HEK293T (cell line): ENCODE results near the gene CREB3L1.

Experiments
- CTCF ChIA-PET: fragments of 350-600 bp; formaldehyde crosslinking; extraction: SDS; loops from one replicate; lab custom pipeline; 2021; ENCODE audit warnings: antibody characterized with exemption, inconsistent platforms; lab: Yijun Ruan, JAX
- POLR2A ChIA-PET: fragments of 350-600 bp; formaldehyde crosslinking; extraction: SDS; loops from one replicate; lab custom pipeline; 2020; ENCODE audit warnings: antibody characterized with exemption, inconsistent platforms; lab: Yijun Ruan, JAX
- DNase-seq: peaks from one replicate; pipeline ENCODE4 v3.0.0; 2012; ENCODE audit warnings: mixed read lengths; ENCODE audit errors: extremely low spot score
- ARNT ChIP-seq: fragments of 450-650 bp; IDR thresholded peaks from 2 replicates; pipeline ENCODE4 v1.6.1; 2017; ENCODE audit warnings: mild to moderate bottlenecking
- BHLHE40 ChIP-seq: fragments of 450-650 bp; IDR thresholded peaks from 2 replicates; pipeline ENCODE4 v1.6.1; 2016; ENCODE audit warnings: mild to moderate bottlenecking, moderate library complexity, borderline replicate concordance
- CTBP1 ChIP-seq: fragments of 450-650 bp; IDR thresholded peaks from 2 replicates; pipeline ENCODE4 v1.6.1; 2016; ENCODE audit warnings: borderline replicate concordance
- ELF4 ChIP-seq: fragments of 450-650 bp; IDR thresholded peaks from 2 replicates; pipeline ENCODE4 v1.6.1; 2017; ENCODE audit warnings: antibody characterized with exemption
- FOXA1 ChIP-seq: fragments of 450-650 bp; IDR thresholded peaks from 2 replicates; pipeline ENCODE4 v1.6.1; 2016; ENCODE audit warnings: mild to moderate bottlenecking
- FOXK2 ChIP-seq: fragments of 450-650 bp; IDR thresholded peaks from 2 replicates; pipeline ENCODE4 v1.6.1; 2016; ENCODE audit warnings: mild to moderate bottlenecking
- FOXM1 ChIP-seq: fragments of 450-650 bp; IDR thresholded peaks from 2 replicates; pipeline ENCODE4 v1.6.1; 2017; ENCODE audit warnings: mild to moderate bottlenecking, borderline replicate concordance
- HDGF ChIP-seq: fragments of 450-650 bp; IDR thresholded peaks from 2 replicates; pipeline ENCODE4 v1.6.1; 2017; ENCODE audit warnings: antibody characterized with exemption, borderline replicate concordance
- L3MBTL2 ChIP-seq: fragments of 450-650 bp; conservative IDR thresholded peaks from 2 replicates; pipeline ENCODE4 v1.6.1; 2016; ENCODE audit warnings: mild to moderate bottlenecking
- LEF1 ChIP-seq: fragments of 450-650 bp; IDR thresholded peaks from 2 replicates; pipeline ENCODE4 v1.6.1; 2017; ENCODE audit warnings: mild to moderate bottlenecking, borderline replicate concordance
- NFRKB ChIP-seq: fragments of 450-650 bp; IDR thresholded peaks from 2 replicates; pipeline ENCODE4 v1.6.1; 2016; ENCODE audit warnings: mild to moderate bottlenecking, moderate library complexity
- PKNOX1 ChIP-seq: fragments of 450-650 bp; IDR thresholded peaks from 2 replicates; pipeline ENCODE4 v1.6.1; 2016
- SP1 ChIP-seq: fragments of 450-650 bp; IDR thresholded peaks from 2 replicates; pipeline ENCODE4 v1.6.1; 2017
- SUZ12 ChIP-seq: fragments of 450-650 bp; IDR thresholded peaks from 2 replicates; pipeline ENCODE4 v1.6.1; 2016; ENCODE audit warnings: mild to moderate bottlenecking
- TARDBP ChIP-seq: fragments of 450-650 bp; IDR thresholded peaks from 2 replicates; pipeline ENCODE4 v1.6.1; 2016
- ZNF384 ChIP-seq: fragments of 450-650 bp; IDR thresholded peaks from 2 replicates; pipeline ENCODE4 v1.6.1; 2016

The CREB3L1 gene

GRCh38 chr11:46246521-46246920 is 30.9 kb upstream of the CREB3L1 start:
- no peak for DNase-seq
- ChIA-PET POLR2A (no interaction called here), CTCF (no interaction called here)
- TF ChIP-seq HDGF (no peak), PKNOX1 (no peak), FOXA1 (no peak), LEF1 (no peak), NFRKB (no peak), FOXM1 (no peak), TARDBP (no peak), L3MBTL2 (no peak), FOXK2 (no peak), CTBP1 (no peak), SUZ12 (no peak), ARNT (no peak), BHLHE40 (no peak), ZNF384 (no peak), ELF4 (no peak), SP1 (no peak)

- TF ChIP-seq BHLHE40 (no peak), L3MBTL2 (no peak), LEF1 (no peak), PKNOX1 (no peak), NFRKB (no peak), TARDBP (no peak), FOXM1 (no peak), CTBP1 (no peak), HDGF (no peak), SUZ12 (no peak), ZNF384 (no peak), SP1 (no peak), FOXK2 (no peak), FOXA1 (no peak)
- ChIA-PET POLR2A (no interaction called here), CTCF (no interaction called here)
- no peak for DNase-seq
These were observed 30.4 kb upstream of the CREB3L1 start for GRCh38 chr11:46247090-46247489.

- POLR2A ChIA-PET = interaction anchor here (2.4 kb wide), 1 partner anchor 8 kb away, joined by 8 read pairs; no protein-coding TSS in a partner anchor
- DNase-seq = no peak
- CTCF ChIA-PET = interaction anchor here (1.0 to 2.1 kb wide), 2 partner anchors 30 to 49 kb away, joined by 3 to 4 read pairs; no protein-coding TSS in a partner anchor
These were observed 29.8 kb upstream of the CREB3L1 start for GRCh38 chr11:46247659-46248058.

GRCh38 chr11:46248289-46249102 is 29.0 kb upstream of the CREB3L1 start:
- CTCF ChIA-PET = interaction anchor here (1.0 to 2.1 kb wide), 3 partner anchors 30 to 68 kb away, joined by 3 to 5 read pairs (median 4); no protein-coding TSS in a partner anchor
- DNase-seq = no peak
- POLR2A ChIA-PET = interaction anchor here (1.5 to 2.4 kb wide), 3 partner anchors 9 to 47 kb away, joined by 4 to 8 read pairs (median 8); no protein-coding TSS in a partner anchor
- no peak for TF ChIP-seq LEF1
- TF ChIP-seq BHLHE40 = no peak
- TF ChIP-seq ARNT = no peak
- no peak for TF ChIP-seq TARDBP
- TF ChIP-seq FOXA1 = no peak
- no peak for TF ChIP-seq ZNF384
- TF ChIP-seq CTBP1 = no peak
- no peak for TF ChIP-seq FOXK2
- no peak for TF ChIP-seq HDGF
- TF ChIP-seq ELF4 = no peak
- no peak for TF ChIP-seq SUZ12
- TF ChIP-seq PKNOX1 = no peak
- no peak for TF ChIP-seq SP1
- TF ChIP-seq FOXM1 = no peak
- no peak for TF ChIP-seq NFRKB
- TF ChIP-seq L3MBTL2 = no peak

More at GRCh38 chr11:46247659-46248058, 29.8 kb upstream of the CREB3L1 start:
- TF ChIP-seq L3MBTL2 (peak; percentile 55), SP1 (no peak), NFRKB (no peak), ARNT (no peak), FOXA1 (no peak), TARDBP (no peak), SUZ12 (no peak)

- no peak for DNase-seq
- ChIA-PET POLR2A (interaction anchor here (1.5 to 2.4 kb wide), 3 partner anchors 10 to 47 kb away, joined by 4 to 8 read pairs (median 8); no protein-coding TSS in a partner anchor), CTCF (interaction anchor here (0.6 to 3.0 kb wide), 5 partner anchors 29 to 242 kb away, joined by 3 to 11 read pairs (median 4); no protein-coding TSS in a partner anchor)
- TF ChIP-seq ZNF384 (peak; percentile 34; the same call in 1 of the 2 replicates), PKNOX1 (peak; percentile 86), ARNT (no peak)
These were observed 28.1 kb upstream of the CREB3L1 start for GRCh38 chr11:46249103-46249937.
